DND-41 (cell line): ENCODE data around the gene IRF5.

Experiments used
- ATAC-seq: fragments of 200-7000 bp; cut with Tn5 transposase; 3 replicates; pipeline ENCODE4 v1.9.1; 2021; ENCODE audit warnings: low read depth; ENCODE audit not compliant: insufficient read depth
- DNase-seq: peaks from one replicate; pipeline ENCODE4 v3.0.0-alpha.2; 2020
- H2AFZ ChIP-seq: 2 replicates; pipeline ENCODE4 v1.6.0; 2012; ENCODE audit warnings: low read depth, low read length
- H3K27ac ChIP-seq: 2 replicates; pipeline ENCODE4 v1.5.1; 2012; ENCODE audit warnings: low read length, inconsistent platforms
- H3K27me3 ChIP-seq: fragments of 200-600 bp; sonication (generic); 2 replicates; pipeline ENCODE4 v1.6.0; 2012; ENCODE audit warnings: low read length, mild to moderate bottlenecking, inconsistent platforms; ENCODE audit not compliant: insufficient read depth, poor library complexity
- H3K36me3 ChIP-seq: 2 replicates; pipeline ENCODE4 v1.5.1; 2012; ENCODE audit warnings: low read length, inconsistent platforms; ENCODE audit not compliant: insufficient read depth
- H3K4me1 ChIP-seq: 2 replicates; pipeline ENCODE4 v1.5.1; 2012; ENCODE audit warnings: mild to moderate bottlenecking, low read length; ENCODE audit not compliant: insufficient read depth
- H3K4me2 ChIP-seq: 2 replicates; pipeline ENCODE4 v1.6.0; 2012; ENCODE audit warnings: mild to moderate bottlenecking, moderate library complexity, low read length, inconsistent platforms; ENCODE audit not compliant: insufficient read depth
- H3K4me3 ChIP-seq, 2 experiments: fragments of 200-600 bp in 1 of 2; shearing (Covaris generic) in 1 of 2; 2 replicates each; pipeline ENCODE4 v1.5.1; 2012 to 2016; ENCODE audit warnings: inconsistent platforms in 2 of 2, low read length in 2 of 2, mild to moderate bottlenecking in 2 of 2, low read depth in 1 of 2, moderate library complexity in 1 of 2
- H3K79me2 ChIP-seq: 2 replicates; pipeline ENCODE4 v1.6.0; 2012; ENCODE audit warnings: low read length, inconsistent platforms; ENCODE audit not compliant: insufficient read depth
- H3K9ac ChIP-seq: 2 replicates; pipeline ENCODE4 v1.6.0; 2012; ENCODE audit warnings: low read depth, mild to moderate bottlenecking, inconsistent platforms, low read length, moderate library complexity
- H3K9me3 ChIP-seq: 2 replicates; pipeline ENCODE4 v1.5.1; 2012; ENCODE audit warnings: low read length, moderate library complexity, mild to moderate bottlenecking, inconsistent platforms; ENCODE audit not compliant: insufficient read depth, severe bottlenecking
- H4K20me1 ChIP-seq: 2 replicates; pipeline ENCODE4 v1.6.0; 2012; ENCODE audit warnings: low read length; ENCODE audit not compliant: insufficient read depth
- EZH2 ChIP-seq: IDR thresholded peaks from 3 replicates; pipeline ENCODE4 v1.6.1; 2012; ENCODE audit warnings: borderline replicate concordance, low read depth, mild to moderate bottlenecking, moderate library complexity, low read length, inconsistent platforms; ENCODE audit not compliant: severe bottlenecking
- TF ChIP-seq, protein P1 (sequence below): IDR thresholded peaks from 2 replicates; pipeline ENCODE4 v1.5.1; 2012; ENCODE audit warnings: borderline replicate concordance, low read length, moderate library complexity, mild to moderate bottlenecking; ENCODE audit not compliant: poor library complexity, severe bottlenecking; ENCODE audit errors: extremely low read depth

The IRF5 gene

DNA sequence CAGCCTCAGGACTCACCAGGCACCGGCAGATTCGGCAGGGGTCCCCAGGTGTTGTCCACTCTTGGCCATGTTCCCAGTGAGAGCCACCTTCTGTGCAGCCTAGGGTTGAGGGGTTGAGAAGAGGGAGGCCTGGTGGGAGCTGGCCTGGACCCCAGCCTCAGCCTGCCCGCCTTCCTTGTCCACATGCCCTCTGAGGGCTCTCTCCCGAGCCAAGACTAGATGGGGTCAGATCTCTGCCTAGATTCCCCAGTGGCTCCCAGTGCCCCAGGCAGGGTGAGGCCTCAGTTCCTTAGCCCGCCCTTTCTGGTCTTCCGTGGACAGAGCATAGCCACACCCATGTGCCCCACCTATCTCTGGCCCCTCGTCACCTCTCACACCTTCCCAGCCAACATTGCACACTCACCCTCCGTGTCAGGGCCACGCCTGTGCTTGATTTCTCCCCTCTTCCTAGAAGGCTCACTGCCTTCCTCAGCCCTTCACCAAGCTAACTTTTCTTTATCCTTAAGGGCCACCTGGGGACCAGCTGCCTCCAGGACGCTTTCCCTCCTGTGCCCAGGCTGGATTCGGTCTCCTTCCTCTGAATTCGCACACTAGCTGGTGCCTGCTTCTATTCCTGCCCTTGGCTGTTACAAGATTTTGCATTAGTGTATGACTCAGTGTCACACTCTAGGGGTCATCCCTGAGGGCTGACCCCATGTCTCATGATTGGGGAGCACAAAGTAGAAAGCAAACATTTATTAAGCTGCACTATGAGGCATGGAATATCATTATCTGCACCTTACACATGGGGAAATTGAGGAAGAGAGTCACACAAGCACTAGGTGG, 34.8 kb upstream of the IRF5 start:
- Histone ChIP-seq H3K9ac (no peak overlapping the region), H4K20me1 (no peaks in the 10 kb centered on the region)

DNA sequence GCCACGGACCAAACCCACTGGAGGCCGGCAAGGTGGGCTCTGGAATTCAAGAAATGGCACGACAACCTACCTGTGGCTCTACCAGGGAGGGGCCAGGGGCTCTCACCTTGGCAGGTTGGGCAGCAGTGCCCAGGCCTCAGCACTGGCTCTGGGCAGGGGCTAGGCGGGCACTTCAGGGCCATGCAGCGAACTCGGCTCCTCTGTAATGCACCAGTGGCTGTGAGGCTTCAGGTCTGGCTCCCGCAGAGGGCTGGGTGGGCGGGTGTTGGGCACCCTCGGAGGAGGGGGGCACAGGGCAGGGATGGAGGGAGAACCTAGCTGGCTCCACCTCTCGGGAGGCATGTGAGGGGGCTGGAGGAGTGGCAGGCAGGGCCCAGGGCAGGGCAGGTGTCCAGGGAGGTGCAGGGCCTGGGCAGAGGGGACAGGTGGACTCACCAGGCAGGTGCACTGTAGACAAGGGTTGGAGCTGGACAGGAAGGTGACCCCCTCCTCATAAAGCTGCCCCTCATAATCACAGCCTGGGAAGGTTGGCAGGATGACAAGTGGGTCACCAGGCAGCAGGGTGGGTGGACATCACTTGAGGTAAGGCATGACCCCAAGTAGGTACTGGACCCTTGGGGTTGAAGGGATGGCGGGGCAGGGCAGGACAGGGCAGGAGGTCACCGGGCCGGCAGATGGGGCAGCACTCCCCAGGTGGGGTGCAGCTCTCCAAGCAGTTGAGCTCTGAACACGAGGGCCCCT, 33.9 kb upstream of the IRF5 start:
- TF ChIP-seq, protein P1, sequence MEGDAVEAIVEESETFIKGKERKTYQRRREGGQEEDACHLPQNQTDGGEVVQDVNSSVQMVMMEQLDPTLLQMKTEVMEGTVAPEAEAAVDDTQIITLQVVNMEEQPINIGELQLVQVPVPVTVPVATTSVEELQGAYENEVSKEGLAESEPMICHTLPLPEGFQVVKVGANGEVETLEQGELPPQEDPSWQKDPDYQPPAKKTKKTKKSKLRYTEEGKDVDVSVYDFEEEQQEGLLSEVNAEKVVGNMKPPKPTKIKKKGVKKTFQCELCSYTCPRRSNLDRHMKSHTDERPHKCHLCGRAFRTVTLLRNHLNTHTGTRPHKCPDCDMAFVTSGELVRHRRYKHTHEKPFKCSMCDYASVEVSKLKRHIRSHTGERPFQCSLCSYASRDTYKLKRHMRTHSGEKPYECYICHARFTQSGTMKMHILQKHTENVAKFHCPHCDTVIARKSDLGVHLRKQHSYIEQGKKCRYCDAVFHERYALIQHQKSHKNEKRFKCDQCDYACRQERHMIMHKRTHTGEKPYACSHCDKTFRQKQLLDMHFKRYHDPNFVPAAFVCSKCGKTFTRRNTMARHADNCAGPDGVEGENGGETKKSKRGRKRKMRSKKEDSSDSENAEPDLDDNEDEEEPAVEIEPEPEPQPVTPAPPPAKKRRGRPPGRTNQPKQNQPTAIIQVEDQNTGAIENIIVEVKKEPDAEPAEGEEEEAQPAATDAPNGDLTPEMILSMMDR, result no peak
- no peak for TF ChIP-seq EZH2
- no peaks in the 10 kb centered on the region for H4K20me1 ChIP-seq
- H3K4me1 ChIP-seq, result 0 out of 2 replicates have a peak, but pooled peaks cover 3% of the 10 kb centered on the region
- H3K9ac ChIP-seq, result no peak overlapping the region
- ATAC-seq, result no peak
- H3K27me3 ChIP-seq, result no peaks in the 10 kb centered on the region
- H3K4me3 ChIP-seq, result no peak overlapping the region
- H2AFZ ChIP-seq, result no peak overlapping the region
- DNase-seq, result no peak
- peaks cover 13% of the 10 kb centered on the region for H3K9me3 ChIP-seq
- no peaks in the 10 kb centered on the region for H3K79me2 ChIP-seq
- H3K4me2 ChIP-seq, result no peak overlapping the region
- H3K36me3 ChIP-seq, result no peaks in the 10 kb centered on the region
- no peak overlapping the region for H3K27ac ChIP-seq

More for the DNA sequence above, 34.8 kb upstream of the IRF5 start:
- no peaks in the 10 kb centered on the region for H3K79me2 ChIP-seq
- peaks cover 13% of the 10 kb centered on the region for H3K9me3 ChIP-seq
- 0 out of 2 replicates have a peak, but pooled peaks cover 3% of the 10 kb centered on the region for H3K4me1 ChIP-seq
- H3K27me3 ChIP-seq, result no peaks in the 10 kb centered on the region
- no peak overlapping the region for H3K4me2 ChIP-seq
- no peak for ATAC-seq
- no peak overlapping the region for H3K27ac ChIP-seq
- TF ChIP-seq, protein P1, result no peak
- TF ChIP-seq EZH2, result no peak
- no peaks in the 10 kb centered on the region for H3K36me3 ChIP-seq
- no peak overlapping the region for H3K4me3 ChIP-seq
- no peak for DNase-seq
- no peak overlapping the region for H2AFZ ChIP-seq

DNA sequence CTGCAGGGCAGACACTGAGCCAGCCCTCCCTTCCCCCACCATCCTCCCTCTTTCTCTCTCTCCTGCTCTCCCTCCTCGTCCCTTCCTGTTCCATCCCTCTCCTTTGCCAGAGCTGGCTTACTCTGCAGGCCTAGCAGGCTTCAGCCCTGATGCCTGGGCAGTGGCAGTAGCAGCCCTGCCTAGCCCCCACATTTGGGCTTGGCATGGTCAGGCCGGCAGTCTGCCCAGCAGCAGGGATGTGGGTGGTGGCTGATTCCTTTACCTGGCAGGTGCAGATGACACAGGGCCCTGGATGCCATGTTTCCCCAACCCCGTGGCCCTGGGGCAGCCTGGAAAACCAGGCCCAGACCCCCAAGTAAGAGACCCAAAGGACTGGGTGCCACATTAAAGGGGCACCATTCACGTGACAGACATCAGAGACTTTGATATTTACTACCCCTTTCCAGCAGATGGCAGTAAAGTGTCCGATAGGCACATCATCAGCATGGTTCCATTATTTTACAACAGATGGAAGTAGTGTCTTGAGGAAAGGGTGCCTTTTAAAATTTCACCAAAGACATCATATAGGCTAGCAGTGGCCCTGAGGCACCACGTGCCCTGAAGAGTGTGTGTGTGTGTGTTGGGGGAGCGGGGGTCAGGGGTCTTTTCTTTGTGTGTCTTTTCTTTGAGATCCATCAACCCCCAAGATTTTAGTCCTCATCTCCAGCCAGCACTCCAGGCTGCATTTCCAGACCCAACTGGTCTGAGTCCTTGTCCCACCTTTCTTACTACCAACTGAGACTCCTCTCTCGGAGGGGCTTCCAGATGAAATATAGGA, 33.1 kb upstream of the IRF5 start:
- Histone ChIP-seq H3K79me2 (no peaks in the 10 kb centered on the region), H3K36me3 (no peaks in the 10 kb centered on the region), H4K20me1 (no peaks in the 10 kb centered on the region), H3K4me2 (peak overlapping the region; percentile 29; the same call in 1 of the 2 replicates), H2AFZ (no peak overlapping the region), H3K9me3 (peaks cover 7% of the 10 kb centered on the region), H3K27ac (no peak overlapping the region), H3K4me1 (0 out of 2 replicates have a peak, but pooled peaks cover 3% of the 10 kb centered on the region), H3K4me3 (no peak overlapping the region), H3K9ac (no peak overlapping the region), H3K27me3 (no peaks in the 10 kb centered on the region)
- ATAC-seq (peak; percentile 88), DNase-seq (peak; percentile 47)
- no peak for TF ChIP-seq EZH2
- TF ChIP-seq, protein P1, result peak; percentile 71
